Sigmoid colon (tissue), 7 donors: ENCODE data around the gene KLK2. TPM values are rescaled to one million over a fixed set of nuclear protein-coding genes. Genes with fewer than 3 reads are reported as not detected.

Experiments used
- DNase-seq: peaks from one replicate; pipeline ENCODE4 v3.0.0-alpha.2; 2019
- H3K27ac ChIP-seq, 4 donors: fragments of 200-600 bp; sonication (generic); one replicate each; pipeline ENCODE4 v1.5.1; 2016 to 2019; ENCODE audit warnings: mild to moderate bottlenecking in 1 of 4
- H3K27me3 ChIP-seq, 3 donors: fragments of 200-600 bp; sonication (generic); one replicate each; pipeline ENCODE4 v1.5.1; 2019; ENCODE audit warnings: mild to moderate bottlenecking in 1 of 3
- H3K36me3 ChIP-seq, 4 donors: fragments of 200-600 bp; sonication (generic); one replicate each; pipeline ENCODE4 v1.5.1; 2016 to 2019
- H3K4me1 ChIP-seq, 4 donors: fragments of 200-600 bp; sonication (generic); one replicate each; pipeline ENCODE4 v1.5.1; 2017 to 2019
- H3K4me3 ChIP-seq, 4 donors: fragments of 200-600 bp; sonication (generic); one replicate each; pipeline ENCODE4 v1.5.1; 2017 to 2019; ENCODE audit warnings: mild to moderate bottlenecking in 2 of 4, moderate library complexity in 1 of 4
- H3K9me3 ChIP-seq, 4 donors: fragments of 200-600 bp in 3 of 4; sonication (generic) in 3 of 4; one replicate each; pipeline versions ENCODE4 v1.5.1 to v1.6.1; 2013 to 2019
- CTCF ChIP-seq, 4 experiments: fragments of 450-650 bp in 3 of 4; fragments of 200-600 bp in 1 of 4; IDR thresholded peaks; one replicate each; pipeline ENCODE4 v1.5.1; 2016 to 2019; ENCODE audit warnings: antibody characterized with exemption in 4 of 4, mild to moderate bottlenecking in 3 of 4, moderate library complexity in 2 of 4
- EP300 ChIP-seq, 4 donors: sonication (generic); formaldehyde crosslinking; IDR thresholded peaks; one replicate each; pipeline ENCODE4 v1.6.1; 2017; ENCODE audit warnings: antibody characterized with exemption in 4 of 4
- POLR2A ChIP-seq, 2 donors: fragments of 450-650 bp; IDR thresholded peaks; one replicate each; pipeline ENCODE4 v1.6.1; 2016; ENCODE audit warnings: antibody characterized with exemption in 2 of 2, mild to moderate bottlenecking in 2 of 2, moderate library complexity in 2 of 2
- POLR2AphosphoS5 ChIP-seq, 4 donors: sonication (generic); formaldehyde crosslinking; IDR thresholded peaks; one replicate each; pipeline ENCODE4 v1.6.1; 2017; ENCODE audit warnings: antibody characterized with exemption in 4 of 4
- WGBS, 2 donors: extraction: QIAGEN DNeasy Blood & Tissue Kit; methylation state at CpG; one replicate each; pipeline ENCODE4 v1.1.7; 2013; 5-methylcytosine and 5-hydroxymethylcytosine counted together
- intact Hi-C: fragments of 100-400 bp; cut with DNase I; formaldehyde crosslinking; loops from one replicate; pipeline ENCODE4 v1.15.1; 2023
- polyA plus RNA-seq, 3 donors: library from polyadenylated mRNA; stranded (reverse); fragments of 200-250 nt; gene quantifications; one replicate each; pipeline ENCODE4 v1.2.3, GENCODE V29; 2013
- total RNA-seq, 4 donors: library from RNA; depleted of rRNA; stranded (reverse); fragments of >200 nt; gene quantifications; one replicate each; pipeline ENCODE4 v1.1.0, GENCODE V29; 2016
- donor health status: healthy with polysubstance abuse.
- donor health status: Bipolar disorder and iron deficiency.
- donor health status: healthy.

The KLK2 gene
- total and polyA plus RNA-seq, 7 donors, result 0.28 TPM; not detected in 6

GRCh38 chr19:50897191-50897607 lies 24.0 kb downstream of the KLK2 start:
- intact Hi-C loops, result no loop called here
- no peak for TF ChIP-seq CTCF (IDR thresholded peaks at IDR 0.05)
- TF ChIP-seq POLR2A (IDR thresholded peaks at IDR 0.05), result no peak
- TF ChIP-seq EP300 (IDR thresholded peaks at IDR 0.05), result no peak
- Histone ChIP-seq H3K9me3 (no peaks in the 10 kb centered on the region), H3K27ac (no peak overlapping the region), H3K4me3 (no peak overlapping the region), H3K4me1 (peaks cover 0 to 4% (median 0%) of the 10 kb centered on the region in 4 donors), H3K27me3 (peaks cover 0 to 12% (median 0%) of the 10 kb centered on the region in 3 donors), H3K36me3 (no peaks in the 10 kb centered on the region)
- WGBS, 2 donors, result 50 to 58% methylated on average over 3 of the region's 3 CpGs
- no peak for DNase-seq

DNA sequence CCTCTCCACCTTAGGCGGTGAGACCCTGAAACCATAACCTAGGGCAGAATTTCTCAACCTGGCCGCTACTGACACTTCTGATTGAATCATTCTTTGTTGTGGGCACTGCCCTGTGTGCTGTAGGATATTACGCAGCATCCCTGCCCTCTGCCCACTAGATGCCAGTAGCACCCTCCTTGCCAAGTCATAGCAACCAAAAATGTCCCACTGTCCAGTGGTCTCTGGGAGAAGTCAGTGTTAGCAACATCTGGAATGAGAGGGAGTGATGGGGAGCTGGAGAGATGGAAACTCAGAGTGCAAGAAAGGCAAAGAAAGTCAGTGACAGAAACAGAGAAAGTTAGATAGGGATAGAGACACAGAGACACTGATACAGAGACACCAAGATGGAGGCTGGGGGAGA lies 24.4 kb downstream of the KLK2 start:
- Histone ChIP-seq H3K4me3 (no peak overlapping the region), H3K4me1 (peaks cover 0 to 4% (median 0%) of the 10 kb centered on the region in 4 donors), H3K27me3 (peaks cover 0 to 12% (median 0%) of the 10 kb centered on the region in 3 donors), H3K36me3 (no peaks in the 10 kb centered on the region), H3K9me3 (no peaks in the 10 kb centered on the region), H3K27ac (no peak overlapping the region)
- no peak for TF ChIP-seq POLR2A (IDR thresholded peaks at IDR 0.05)
- no peak for TF ChIP-seq EP300 (IDR thresholded peaks at IDR 0.05)
- TF ChIP-seq POLR2AphosphoS5 (IDR thresholded peaks at IDR 0.05), result no peak
- no peak for TF ChIP-seq CTCF (IDR thresholded peaks at IDR 0.05)
- WGBS, 2 donors, result 82 to 88% methylated on average over 3 of the region's 3 CpGs
- DNase-seq, result no peak
- intact Hi-C loops, result no loop called here

- intact Hi-C loops, result no loop called here
- H3K27ac ChIP-seq, result no peak overlapping the region
- peaks cover 0 to 12% (median 0%) of the 10 kb centered on the region in 3 donors for H3K27me3 ChIP-seq
- DNase-seq, result no peak
- H3K9me3 ChIP-seq, result no peaks in the 10 kb centered on the region
- no peak for TF ChIP-seq EP300 (IDR thresholded peaks at IDR 0.05)
- TF ChIP-seq POLR2A (IDR thresholded peaks at IDR 0.05), result no peak
- TF ChIP-seq CTCF (IDR thresholded peaks at IDR 0.05), result no peak
- no peak for TF ChIP-seq POLR2AphosphoS5 (IDR thresholded peaks at IDR 0.05)
- H3K36me3 ChIP-seq, result no peaks in the 10 kb centered on the region
- WGBS, 2 donors, result 86 to 87% methylated on average over 4 of the region's 4 CpGs
- H3K4me1 ChIP-seq, result peaks cover 0 to 4% (median 0%) of the 10 kb centered on the region in 4 donors
- no peak overlapping the region for H3K4me3 ChIP-seq
Observed at GRCh38 chr19:50898018-50898417, 24.8 kb downstream of the KLK2 start.

DNA sequence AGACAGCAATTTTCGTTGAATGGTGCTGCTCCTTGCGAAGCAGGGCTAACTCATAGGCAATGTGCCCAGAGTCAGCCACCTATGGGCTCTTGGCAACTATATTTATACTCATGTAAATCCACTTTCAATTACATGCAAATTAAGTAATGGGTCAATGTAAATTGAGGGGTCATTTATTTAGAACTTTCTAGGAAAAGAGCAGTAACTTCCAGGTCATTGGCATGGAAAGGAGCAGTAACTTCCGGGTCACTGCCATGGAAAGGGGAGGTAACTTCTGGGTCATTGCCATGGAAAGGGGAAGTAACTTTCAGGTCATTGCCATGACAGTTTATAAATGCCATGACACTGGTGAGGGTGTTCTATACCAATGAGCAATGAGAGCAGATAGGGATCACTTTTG lies 26.3 kb downstream of the KLK2 start:
- no peak for DNase-seq
- Histone ChIP-seq H3K4me1 (peaks cover 0 to 3% (median 0%) of the 10 kb centered on the region in 4 donors), H3K36me3 (no peaks in the 10 kb centered on the region), H3K9me3 (no peaks in the 10 kb centered on the region), H3K27me3 (peaks cover 0 to 13% (median 0%) of the 10 kb centered on the region in 3 donors), H3K27ac (no peak overlapping the region), H3K4me3 (no peak overlapping the region)
- TF ChIP-seq EP300 (IDR thresholded peaks at IDR 0.05) (no peak), CTCF (IDR thresholded peaks at IDR 0.05) (no peak), POLR2AphosphoS5 (IDR thresholded peaks at IDR 0.05) (no peak), POLR2A (IDR thresholded peaks at IDR 0.05) (no peak)
- WGBS, 2 donors, result 88 to 89% methylated on average over 3 of the region's 3 CpGs
- intact Hi-C loops, result no loop called here

DNA sequence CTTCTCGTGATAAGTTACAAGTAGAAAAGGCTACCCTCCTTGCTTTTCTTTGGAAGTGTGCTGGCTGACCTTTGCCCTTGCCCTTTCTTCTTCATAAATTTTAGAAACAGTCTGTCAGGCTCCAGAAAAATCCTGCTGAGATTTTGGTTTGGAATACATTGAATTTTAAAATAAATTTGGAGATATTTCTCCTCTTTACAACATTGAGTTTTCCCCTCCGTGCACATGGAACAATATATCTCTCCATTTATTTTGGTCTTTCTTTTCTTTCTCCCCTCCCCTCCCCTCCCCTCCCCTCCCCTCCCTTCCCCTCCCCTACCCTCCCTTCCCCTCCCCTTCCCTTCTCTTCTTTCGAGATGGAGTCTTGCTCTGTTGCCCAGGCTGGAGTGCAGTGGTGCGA lies 29.4 kb downstream of the KLK2 start:
- Histone ChIP-seq H3K4me1 (no peaks in the 10 kb centered on the region), H3K27me3 (peaks cover 0 to 37% (median 13%) of the 10 kb centered on the region in 3 donors), H3K9me3 (no peaks in the 10 kb centered on the region), H3K4me3 (no peak overlapping the region), H3K36me3 (no peaks in the 10 kb centered on the region), H3K27ac (no peak overlapping the region)
- WGBS, 2 donors, result 58 to 73% methylated on average over 3 to 4 of the region's 4 CpGs
- no peak for DNase-seq
- intact Hi-C loops, result no loop called here
- TF ChIP-seq POLR2AphosphoS5 (IDR thresholded peaks at IDR 0.05), result no peak
- no peak for TF ChIP-seq POLR2A (IDR thresholded peaks at IDR 0.05)
- no peak for TF ChIP-seq CTCF (IDR thresholded peaks at IDR 0.05)
- no peak for TF ChIP-seq EP300 (IDR thresholded peaks at IDR 0.05)
